Measurements from ENCODE around the gene DLG1.

GRCh38 chr3:197322149-197322548, 23.7 kb upstream of the DLG1 start:
- no peak for TF ChIP-seq CTCF (IDR thresholded peaks at IDR 0.05)
- TF ChIP-seq TCF7L2 (IDR thresholded peaks at IDR 0.05; ENCODE audit: low read depth, low read length), result no peak
- TF ChIP-seq POLR2AphosphoS5 (IDR thresholded peaks at IDR 0.05; ENCODE audit: low read depth, low read length), result no peak
- TF ChIP-seq REST (IDR thresholded peaks at IDR 0.05; ENCODE audit: insufficient read depth in 1 of 2, low read depth in 2 of 2, low read length in 1 of 2), result no peak
- TF ChIP-seq SIN3A (IDR thresholded peaks at IDR 0.05; ENCODE audit: borderline replicate concordance, insufficient read depth, low read depth, low read length), result no peak
